Hepatocyte (in vitro differentiated cells): Measurements from ENCODE around the gene SATB2.

Source experiments
- EZH2 ChIP-seq: fragments of 200-600 bp; sonication (generic); IDR thresholded peaks from 2 replicates; pipeline ENCODE4 v1.6.1; 2016; ENCODE audit warnings: antibody characterized with exemption, mild to moderate bottlenecking, borderline replicate concordance
- EZH2phosphoT487 ChIP-seq: fragments of 200-600 bp; sonication (generic); IDR thresholded peaks from one replicate; pipeline ENCODE4 v1.6.1; 2018; ENCODE audit warnings: antibody characterized with exemption, mild to moderate bottlenecking, low read depth, moderate library complexity; ENCODE audit not compliant: unreplicated experiment, severe bottlenecking
- TF ChIP-seq, protein P1 (sequence below): fragments of 200-600 bp; sonication (generic); IDR thresholded peaks from 2 replicates; pipeline ENCODE4 v1.5.1; 2016; ENCODE audit warnings: antibody characterized with exemption, mild to moderate bottlenecking; ENCODE audit not compliant: poor library complexity

DNA sequence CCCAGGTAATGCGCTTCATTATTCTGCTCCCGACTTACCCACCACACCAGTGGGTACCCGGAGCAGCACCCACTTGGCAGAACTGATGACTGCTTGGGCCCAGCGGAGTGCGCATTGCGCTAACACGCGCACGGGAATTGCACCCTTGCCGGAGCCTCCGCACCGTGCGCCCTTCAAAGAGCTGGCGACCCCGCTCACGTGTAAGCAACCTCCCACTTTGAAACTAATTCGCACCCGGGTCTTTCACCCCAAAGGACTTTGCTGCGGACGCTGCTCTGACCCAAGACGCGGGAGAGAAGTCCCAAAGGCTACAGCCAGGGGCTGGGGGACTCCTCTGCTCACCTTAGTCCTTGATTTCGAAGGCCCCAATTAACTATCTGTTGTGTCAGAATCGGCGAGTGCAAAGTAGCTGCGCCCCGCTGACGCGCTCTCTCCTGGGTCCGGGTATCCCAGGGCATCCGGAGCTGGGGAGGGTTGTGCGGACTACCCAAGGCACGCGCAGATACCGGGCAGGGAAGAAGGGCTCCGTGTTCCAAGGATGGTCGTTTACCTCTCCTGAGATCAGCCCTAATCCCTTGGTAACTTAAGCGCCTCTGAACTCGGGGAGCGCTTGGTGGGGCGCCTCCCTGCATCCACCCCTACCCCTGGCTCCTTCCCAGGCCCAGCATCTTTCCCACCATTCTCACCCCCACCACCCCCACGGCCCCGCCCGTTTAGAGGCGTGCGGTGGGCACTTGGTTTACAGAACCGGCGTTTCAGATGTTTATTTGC, 13.1 kb upstream of the SATB2 start:
- TF ChIP-seq, protein P1, sequence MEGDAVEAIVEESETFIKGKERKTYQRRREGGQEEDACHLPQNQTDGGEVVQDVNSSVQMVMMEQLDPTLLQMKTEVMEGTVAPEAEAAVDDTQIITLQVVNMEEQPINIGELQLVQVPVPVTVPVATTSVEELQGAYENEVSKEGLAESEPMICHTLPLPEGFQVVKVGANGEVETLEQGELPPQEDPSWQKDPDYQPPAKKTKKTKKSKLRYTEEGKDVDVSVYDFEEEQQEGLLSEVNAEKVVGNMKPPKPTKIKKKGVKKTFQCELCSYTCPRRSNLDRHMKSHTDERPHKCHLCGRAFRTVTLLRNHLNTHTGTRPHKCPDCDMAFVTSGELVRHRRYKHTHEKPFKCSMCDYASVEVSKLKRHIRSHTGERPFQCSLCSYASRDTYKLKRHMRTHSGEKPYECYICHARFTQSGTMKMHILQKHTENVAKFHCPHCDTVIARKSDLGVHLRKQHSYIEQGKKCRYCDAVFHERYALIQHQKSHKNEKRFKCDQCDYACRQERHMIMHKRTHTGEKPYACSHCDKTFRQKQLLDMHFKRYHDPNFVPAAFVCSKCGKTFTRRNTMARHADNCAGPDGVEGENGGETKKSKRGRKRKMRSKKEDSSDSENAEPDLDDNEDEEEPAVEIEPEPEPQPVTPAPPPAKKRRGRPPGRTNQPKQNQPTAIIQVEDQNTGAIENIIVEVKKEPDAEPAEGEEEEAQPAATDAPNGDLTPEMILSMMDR = no peak
- TF ChIP-seq EZH2phosphoT487 (no peak), EZH2 (peak; percentile 45)
